ENCODE measurements around the gene EMP2. TPM values are rescaled to one million over a fixed set of nuclear protein-coding genes. Genes with fewer than 3 reads are reported as not detected.

EMP2 gene
- total RNA-seq, 2 experiments from 2014 or later = not detected

- Mint-ChIP-seq H3K27me3 (peaks cover 2% of the 10 kb centered on the region), H3K9me3 (no peaks in the 10 kb centered on the region), H3K4me3 (no peak overlapping the region), H3K27ac (no peak overlapping the region), H3K36me3 (no peaks in the 10 kb centered on the region), H3K4me1 (no peaks in the 10 kb centered on the region)
- POLR2A ChIA-PET = no interaction called here
- no peak for DNase-seq
- ATAC-seq (ENCODE audit: low read depth) = no peak
Observed at GRCh38 chr16:10616756-10617640, 36.6 kb upstream of the EMP2 start.

- Mint-ChIP-seq H3K9me3 (no peaks in the 10 kb centered on the region), H3K36me3 (no peaks in the 10 kb centered on the region), H3K4me3 (no peak overlapping the region), H3K4me1 (no peaks in the 10 kb centered on the region), H3K27ac (no peak overlapping the region), H3K27me3 (peaks cover 4% of the 10 kb centered on the region)
- POLR2A ChIA-PET = no interaction called here
- DNase-seq (no peak), ATAC-seq (ENCODE audit: low read depth) (no peak)
Observed at GRCh38 chr16:10616419-10616755, 36.0 kb upstream of the EMP2 start.

DNA sequence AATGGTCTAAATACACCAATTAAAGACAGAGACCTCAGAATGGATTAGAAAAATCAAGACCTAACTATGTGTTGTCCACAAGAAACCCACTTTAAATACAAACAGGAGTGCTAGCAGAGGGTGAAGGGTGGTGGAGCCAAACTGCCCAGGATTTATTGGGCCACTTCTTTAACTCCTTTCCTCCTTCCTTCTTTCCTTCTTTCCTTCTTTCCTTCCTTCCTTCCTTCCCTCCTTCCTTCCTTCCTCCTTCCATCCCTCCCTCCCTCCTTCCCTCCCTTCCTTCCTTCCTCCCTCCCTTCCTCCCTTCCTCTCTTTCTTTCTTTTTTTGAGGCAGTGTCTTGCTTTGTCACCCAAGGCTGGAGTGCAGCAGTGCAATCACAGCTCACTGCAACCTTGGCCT is 34.3 kb upstream of the EMP2 start:
- DNase-seq (no peak), ATAC-seq (ENCODE audit: low read depth) (no peak)
- no peaks in the 10 kb centered on the region for H3K36me3 Mint-ChIP-seq
- no peak overlapping the region for H3K4me3 Mint-ChIP-seq
- POLR2A ChIA-PET = no interaction called here
- peaks cover 4% of the 10 kb centered on the region for H3K27me3 Mint-ChIP-seq
- H3K9me3 Mint-ChIP-seq = no peaks in the 10 kb centered on the region
- H3K4me1 Mint-ChIP-seq = no peaks in the 10 kb centered on the region
- no peak overlapping the region for H3K27ac Mint-ChIP-seq

DNA sequence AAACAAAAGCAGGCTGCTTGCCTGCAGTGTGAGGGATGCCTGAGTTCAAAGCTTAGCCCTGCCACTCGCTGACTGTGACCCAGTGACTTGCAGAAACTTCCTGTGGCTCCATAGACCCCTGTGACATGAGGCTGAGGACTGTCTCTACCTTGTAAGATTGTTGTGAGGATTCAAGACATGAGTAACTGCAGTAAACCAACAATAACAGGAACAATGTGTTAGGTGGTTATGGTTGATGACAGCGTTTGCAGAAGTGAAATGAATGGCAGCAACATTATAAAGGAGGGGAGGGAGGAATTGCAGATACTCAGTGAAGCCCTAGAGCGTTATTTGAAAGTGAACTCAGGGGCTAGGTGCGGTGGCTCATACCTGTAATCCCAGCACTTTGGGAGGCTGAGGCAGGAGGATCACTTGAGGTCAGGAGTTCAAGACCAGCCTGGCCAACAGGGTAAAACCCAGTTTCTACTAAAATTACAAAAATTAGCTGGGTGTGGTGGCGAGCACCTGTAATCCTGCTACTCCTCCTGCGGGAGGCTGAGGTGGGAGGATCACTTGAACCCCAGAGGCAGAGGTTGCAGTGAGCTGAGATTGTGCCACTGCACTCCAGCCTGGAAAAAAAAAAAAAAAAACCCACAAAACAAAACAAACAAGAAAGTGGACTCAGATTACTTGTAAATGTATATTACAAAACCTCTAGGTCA is 33.5 kb upstream of the EMP2 start:
- no peak for ATAC-seq (ENCODE audit: low read depth)
- no peak overlapping the region for H3K4me3 Mint-ChIP-seq
- no peak for DNase-seq
- H3K27me3 Mint-ChIP-seq = peaks cover 4% of the 10 kb centered on the region
- no peaks in the 10 kb centered on the region for H3K9me3 Mint-ChIP-seq
- no peaks in the 10 kb centered on the region for H3K36me3 Mint-ChIP-seq
- H3K27ac Mint-ChIP-seq = no peak overlapping the region
- POLR2A ChIA-PET = no interaction called here
- H3K4me1 Mint-ChIP-seq = no peaks in the 10 kb centered on the region

DNA sequence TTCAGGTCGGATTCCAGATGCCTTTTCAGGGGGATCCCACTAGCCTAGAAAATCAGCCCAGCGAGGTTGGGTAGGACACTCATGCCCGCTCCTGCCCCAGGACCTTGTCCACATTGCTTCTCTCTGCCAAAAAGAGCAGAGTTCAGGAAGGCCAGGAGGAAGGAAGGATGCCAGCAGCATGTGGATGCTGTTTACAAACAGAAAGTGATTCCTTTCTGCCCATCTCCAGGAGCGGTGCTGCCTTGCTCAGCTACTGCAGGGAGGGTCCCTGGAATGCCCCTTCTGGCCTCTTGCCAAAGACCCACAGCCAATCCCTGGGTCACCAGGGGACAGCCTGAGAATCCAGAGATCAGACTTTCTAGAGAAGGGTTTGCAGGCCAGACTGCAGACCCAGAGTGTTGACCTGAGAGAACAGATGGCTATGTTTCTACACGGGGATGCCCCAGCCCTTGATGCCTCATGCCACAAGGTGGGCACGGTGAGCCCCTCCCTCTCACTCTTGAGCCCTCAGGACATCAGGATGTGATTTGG is 32.3 kb upstream of the EMP2 start:
- Mint-ChIP-seq H3K36me3 (no peaks in the 10 kb centered on the region), H3K4me3 (no peak overlapping the region), H3K27me3 (peaks cover 3% of the 10 kb centered on the region), H3K4me1 (no peaks in the 10 kb centered on the region), H3K9me3 (no peaks in the 10 kb centered on the region), H3K27ac (no peak overlapping the region)
- DNase-seq (no peak), ATAC-seq (ENCODE audit: low read depth) (no peak)
- POLR2A ChIA-PET = no interaction called here

DNA sequence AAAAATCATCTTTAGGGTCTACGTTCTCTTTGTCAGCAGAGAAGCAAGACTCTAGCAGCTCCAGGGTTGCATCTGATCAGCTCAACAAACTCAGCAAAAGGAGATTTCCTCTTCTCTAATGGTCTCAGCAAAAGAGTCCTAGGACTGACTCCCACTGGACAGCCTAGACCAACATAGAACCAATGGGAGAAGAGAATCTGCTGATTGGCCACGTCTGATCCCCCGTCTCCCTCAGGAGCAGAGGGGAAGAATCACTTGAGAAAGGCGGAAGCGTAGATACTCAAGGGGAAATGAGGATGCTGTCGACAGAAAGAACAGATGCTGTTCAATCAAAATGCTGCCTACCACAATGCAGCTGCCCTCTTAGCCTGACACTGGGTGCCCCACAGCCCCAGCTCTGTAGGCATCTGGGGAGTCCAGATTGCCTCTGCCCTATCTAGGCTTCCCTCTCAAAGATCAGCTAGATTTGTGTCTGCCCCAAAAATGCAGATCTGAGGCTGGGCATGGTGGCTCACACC is 31.5 kb upstream of the EMP2 start:
- Mint-ChIP-seq H3K36me3 (no peaks in the 10 kb centered on the region), H3K27ac (no peak overlapping the region), H3K9me3 (no peaks in the 10 kb centered on the region), H3K27me3 (peaks cover 3% of the 10 kb centered on the region), H3K4me1 (no peaks in the 10 kb centered on the region), H3K4me3 (no peak overlapping the region)
- no peak for DNase-seq
- ATAC-seq (ENCODE audit: low read depth) = no peak
- POLR2A ChIA-PET = no interaction called here

- H3K4me1 Mint-ChIP-seq = no peaks in the 10 kb centered on the region
- no peaks in the 10 kb centered on the region for H3K36me3 Mint-ChIP-seq
- DNase-seq = no peak
- H3K27me3 Mint-ChIP-seq = peaks cover 3% of the 10 kb centered on the region
- no peaks in the 10 kb centered on the region for H3K9me3 Mint-ChIP-seq
- POLR2A ChIA-PET = interaction anchor here (0.6 kb wide), 1 partner anchor 133 kb away, joined by 3 read pairs; the partner anchor contains the start of gene NUBP1
- H3K27ac Mint-ChIP-seq = no peak overlapping the region
- no peak overlapping the region for H3K4me3 Mint-ChIP-seq
- no peak for ATAC-seq (ENCODE audit: low read depth)
Observed at GRCh38 chr16:10610499-10611184, 30.2 kb upstream of the EMP2 start.

DNA sequence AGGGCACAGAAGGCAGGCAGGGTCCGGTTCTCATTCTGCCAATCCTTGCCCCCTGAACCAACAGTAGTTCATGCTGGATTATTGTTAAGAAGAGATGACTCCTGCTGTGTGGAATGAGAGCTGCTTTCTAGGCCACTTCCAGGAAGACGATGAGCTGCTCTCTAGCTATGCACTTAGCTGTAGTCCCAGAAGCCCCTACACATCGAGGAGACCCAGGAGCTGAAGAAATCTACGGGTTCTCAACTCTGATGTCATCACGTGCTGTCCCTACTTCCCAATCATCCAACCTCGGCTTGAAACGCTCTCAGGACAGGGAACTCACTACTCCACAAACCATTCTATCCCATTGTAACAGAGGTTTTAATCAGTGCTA is 29.0 kb upstream of the EMP2 start:
- H3K9me3 Mint-ChIP-seq = no peaks in the 10 kb centered on the region
- no peak overlapping the region for H3K4me3 Mint-ChIP-seq
- no peak for DNase-seq
- POLR2A ChIA-PET = no interaction called here
- H3K27me3 Mint-ChIP-seq = peaks cover 3% of the 10 kb centered on the region
- H3K4me1 Mint-ChIP-seq = no peaks in the 10 kb centered on the region
- H3K36me3 Mint-ChIP-seq = no peaks in the 10 kb centered on the region
- no peak for ATAC-seq (ENCODE audit: low read depth)
- H3K27ac Mint-ChIP-seq = no peak overlapping the region

DNA sequence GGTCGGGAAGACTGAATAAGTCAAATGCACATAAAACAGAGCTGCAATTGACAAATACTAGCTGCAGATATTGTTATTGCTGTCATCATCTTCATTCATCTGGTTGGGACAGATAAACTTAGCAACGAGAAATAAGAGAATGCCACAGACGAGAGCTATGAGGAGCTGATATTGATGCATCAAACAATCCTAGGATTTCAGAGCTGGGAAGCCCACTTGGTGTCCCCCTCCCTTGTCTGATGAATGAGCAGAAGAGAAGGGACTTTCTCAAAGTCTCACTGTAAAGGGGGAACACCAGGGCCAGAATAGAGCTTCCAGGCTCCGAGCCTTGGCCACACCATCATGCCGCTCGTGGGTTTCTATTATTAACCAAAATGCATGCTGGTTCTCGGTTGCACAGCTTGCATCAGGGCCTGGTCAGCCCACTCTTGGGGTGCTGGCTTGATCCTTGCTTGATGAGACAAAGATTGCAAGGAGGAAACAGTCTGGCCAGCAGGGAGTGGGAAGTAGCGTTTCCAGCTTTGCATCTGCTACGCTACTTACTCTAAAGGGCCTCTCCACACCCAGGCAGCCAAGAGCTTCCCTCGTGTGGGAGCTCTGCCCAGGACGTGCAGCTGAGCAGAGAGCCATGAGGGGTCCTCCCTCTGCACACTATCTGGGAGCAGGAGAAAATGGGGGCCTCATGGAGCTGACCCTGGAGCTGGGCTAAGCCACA is 28.4 kb upstream of the EMP2 start:
- Mint-ChIP-seq H3K9me3 (no peaks in the 10 kb centered on the region), H3K4me1 (no peaks in the 10 kb centered on the region), H3K27ac (no peak overlapping the region), H3K27me3 (peaks cover 3% of the 10 kb centered on the region), H3K4me3 (no peak overlapping the region), H3K36me3 (no peaks in the 10 kb centered on the region)
- DNase-seq = no peak
- POLR2A ChIA-PET = no interaction called here
- no peak for ATAC-seq (ENCODE audit: low read depth)

DNA sequence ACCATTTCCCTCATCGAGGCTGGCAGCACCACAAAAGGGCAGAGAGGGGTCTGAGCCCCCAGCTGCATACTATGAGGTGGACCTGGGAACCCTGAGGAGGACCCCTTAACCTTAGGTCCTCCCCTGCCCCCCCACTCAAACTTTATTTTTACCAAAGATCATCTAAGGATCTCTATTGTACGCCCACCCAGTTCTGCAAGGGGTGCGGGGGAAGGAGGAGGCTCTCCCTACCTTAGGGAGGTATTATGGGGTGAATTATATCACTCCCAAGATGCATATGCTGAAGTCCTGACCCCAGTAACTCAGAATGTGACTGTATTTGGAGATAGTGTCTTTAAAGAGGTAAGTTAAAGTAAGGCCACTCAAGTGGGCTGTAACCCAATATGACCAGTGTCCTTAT is 26.8 kb upstream of the EMP2 start:
- POLR2A ChIA-PET = no interaction called here
- ATAC-seq (ENCODE audit: low read depth) (no peak), DNase-seq (no peak)
- Mint-ChIP-seq H3K9me3 (no peaks in the 10 kb centered on the region), H3K27me3 (peaks cover 3% of the 10 kb centered on the region), H3K4me1 (no peaks in the 10 kb centered on the region), H3K27ac (no peak overlapping the region), H3K36me3 (no peaks in the 10 kb centered on the region), H3K4me3 (no peak overlapping the region)

GRCh38 chr16:10606607-10607006 is 26.2 kb upstream of the EMP2 start:
- no peak for DNase-seq
- H3K27ac Mint-ChIP-seq = no peak overlapping the region
- H3K36me3 Mint-ChIP-seq = no peaks in the 10 kb centered on the region
- no peaks in the 10 kb centered on the region for H3K9me3 Mint-ChIP-seq
- no peak for ATAC-seq (ENCODE audit: low read depth)
- no peak overlapping the region for H3K4me3 Mint-ChIP-seq
- no peaks in the 10 kb centered on the region for H3K4me1 Mint-ChIP-seq
- POLR2A ChIA-PET = no interaction called here
- H3K27me3 Mint-ChIP-seq = peaks cover 2% of the 10 kb centered on the region

DNA sequence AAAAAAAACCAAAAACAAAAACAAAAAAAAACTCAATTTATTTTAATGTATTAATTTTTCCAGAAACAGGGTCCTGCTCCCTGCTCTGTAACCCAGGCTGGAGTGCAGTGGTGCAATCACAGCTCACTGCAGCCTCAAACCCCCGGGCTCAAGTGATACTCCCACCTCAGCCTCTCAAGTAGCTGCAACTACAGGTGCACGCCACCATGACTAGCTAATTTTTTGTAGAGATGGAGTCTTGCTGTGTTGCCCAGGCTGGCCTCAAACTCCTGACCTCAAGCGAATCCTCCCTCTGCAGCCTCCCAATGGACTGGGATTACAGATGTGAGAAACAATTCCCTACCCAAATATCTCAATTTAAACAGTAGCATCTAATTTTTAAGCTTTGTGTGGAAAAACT is 25.2 kb upstream of the EMP2 start:
- Mint-ChIP-seq H3K4me3 (no peak overlapping the region), H3K27ac (no peak overlapping the region), H3K9me3 (no peaks in the 10 kb centered on the region), H3K36me3 (no peaks in the 10 kb centered on the region), H3K4me1 (no peaks in the 10 kb centered on the region), H3K27me3 (peaks cover 2% of the 10 kb centered on the region)
- ATAC-seq (ENCODE audit: low read depth) = no peak
- POLR2A ChIA-PET = no interaction called here
- DNase-seq = no peak
